Activated CD4-positive, alpha-beta T cell treated with anti-CD3 and anti-CD28 coated beads for 36 hours (primary cell): ENCODE data around the gene MTCL1. TPM values are rescaled to one million over a fixed set of nuclear protein-coding genes. Genes with fewer than 3 reads are reported as not detected.

ENCODE experiments used
- ATAC-seq: fragments of 200-7000 bp; cut with Tn5 transposase; one replicate; pipeline ENCODE4 v1.10.0; 2021; ENCODE audit warnings: mild to moderate bottlenecking, moderate library complexity
- CTCF ChIA-PET: fragments of 350-600 bp; sonication (Branson Sonifier 250); formaldehyde crosslinking; loops from one replicate; lab custom pipeline; 2021; ENCODE audit warnings: antibody characterized with exemption; lab: Charles Lee
- POLR2A ChIA-PET: fragments of 350-600 bp; sonication (Branson Sonifier 250); formaldehyde crosslinking; loops from one replicate; lab custom pipeline; 2021; ENCODE audit warnings: antibody characterized with exemption, inconsistent platforms; lab: Charles Lee
- DNase-seq: peaks from one replicate; pipeline ENCODE4 v3.0.0-alpha.2; 2020
- H3K27ac Mint-ChIP-seq: one replicate; pipeline ENCODE4 v1.8.0; 2021; ENCODE audit warnings: mixed read lengths
- H3K27me3 Mint-ChIP-seq: one replicate; pipeline ENCODE4 v1.8.0; 2021; ENCODE audit warnings: mixed read lengths
- H3K36me3 Mint-ChIP-seq: one replicate; pipeline ENCODE4 v1.8.0; 2021; ENCODE audit warnings: low read depth, mixed read lengths
- H3K4me1 Mint-ChIP-seq: one replicate; pipeline ENCODE4 v1.8.0; 2021; ENCODE audit warnings: mixed read lengths
- H3K4me3 Mint-ChIP-seq: one replicate; pipeline ENCODE4 v1.8.0; 2021; ENCODE audit warnings: mild to moderate bottlenecking, moderate library complexity, mixed read lengths
- H3K9me3 Mint-ChIP-seq: one replicate; pipeline ENCODE4 v1.8.0; 2021; ENCODE audit warnings: low read depth, mixed read lengths
- intact Hi-C, 2 experiments: fragments of 100-400 bp; cut with DNase I in 1 of 2; cut with micrococcal nuclease in 1 of 2; formaldehyde crosslinking; loops; one replicate each; pipeline versions ENCODE4 v1.14.2 to v1.15.1; 2022 to 2024; cut with DNase I, micrococcal nuclease
- total RNA-seq, 2 experiments: library from RNA; stranded (reverse); gene quantifications; one replicate each; pipeline ENCODE4 v1.2.3, GENCODE V29; 2021

Gene MTCL1
- total RNA-seq, 2 experiments from 2014 or later, result 0.14 to 0.35 TPM

GRCh38 chr18:8820396-8821082, 115.2 kb downstream of the MTCL1 start:
- H3K9me3 Mint-ChIP-seq, result no peaks in the 10 kb centered on the region
- CTCF ChIA-PET, result no interaction called here
- H3K27me3 Mint-ChIP-seq, result no peaks in the 10 kb centered on the region

GRCh38 chr18:8821083-8821465, 115.7 kb downstream of the MTCL1 start:
- ATAC-seq, result no peak

More at GRCh38 chr18:8820396-8821082, 115.2 kb downstream of the MTCL1 start:
- ATAC-seq, result no peak
- no peaks in the 10 kb centered on the region for H3K36me3 Mint-ChIP-seq
- no peak overlapping the region for H3K4me3 Mint-ChIP-seq
- DNase-seq, result no peak
- H3K4me1 Mint-ChIP-seq, result peaks cover 3% of the 10 kb centered on the region
- POLR2A ChIA-PET, result no interaction called here
- H3K27ac Mint-ChIP-seq, result no peak overlapping the region
- intact Hi-C loops, result no loop called here

GRCh38 chr18:8821531-8821930, 116.2 kb downstream of the MTCL1 start:
- Mint-ChIP-seq H3K9me3 (no peaks in the 10 kb centered on the region), H3K36me3 (no peaks in the 10 kb centered on the region), H3K27me3 (no peaks in the 10 kb centered on the region), H3K4me1 (peaks cover 3% of the 10 kb centered on the region), H3K27ac (no peak overlapping the region), H3K4me3 (no peak overlapping the region)
- CTCF ChIA-PET, result interaction anchor here (0.8 kb wide), 1 partner anchor 9 kb away, joined by 3 read pairs; no protein-coding TSS in a partner anchor
- no peak for ATAC-seq
- intact Hi-C loops, result no loop called here
- no peak for DNase-seq
- POLR2A ChIA-PET, result no interaction called here

More at GRCh38 chr18:8821083-8821465, 115.7 kb downstream of the MTCL1 start:
- Mint-ChIP-seq H3K27ac (no peak overlapping the region), H3K4me3 (no peak overlapping the region), H3K36me3 (no peaks in the 10 kb centered on the region), H3K4me1 (peaks cover 3% of the 10 kb centered on the region), H3K27me3 (no peaks in the 10 kb centered on the region), H3K9me3 (no peaks in the 10 kb centered on the region)
- CTCF ChIA-PET, result no interaction called here
- intact Hi-C loops, result no loop called here
- DNase-seq, result no peak
- POLR2A ChIA-PET, result no interaction called here

GRCh38 chr18:8822643-8823042, 117.3 kb downstream of the MTCL1 start:
- Mint-ChIP-seq H3K9me3 (no peaks in the 10 kb centered on the region), H3K4me1 (peaks cover 3% of the 10 kb centered on the region), H3K4me3 (no peak overlapping the region), H3K36me3 (no peaks in the 10 kb centered on the region), H3K27me3 (no peaks in the 10 kb centered on the region), H3K27ac (no peak overlapping the region)
- DNase-seq (no peak), ATAC-seq (no peak)
- ChIA-PET POLR2A (no interaction called here), CTCF (no interaction called here)
- intact Hi-C loops, result no loop called here

- CTCF ChIA-PET, result no interaction called here
- POLR2A ChIA-PET, result no interaction called here
- Mint-ChIP-seq H3K4me1 (peaks cover 3% of the 10 kb centered on the region), H3K27ac (no peak overlapping the region), H3K4me3 (no peak overlapping the region), H3K36me3 (no peaks in the 10 kb centered on the region), H3K27me3 (no peaks in the 10 kb centered on the region), H3K9me3 (no peaks in the 10 kb centered on the region)
- ATAC-seq (no peak), DNase-seq (no peak)
- intact Hi-C loops, result no loop called here
These were observed 118.2 kb downstream of the MTCL1 start for GRCh38 chr18:8823530-8823929.

- peaks cover 3% of the 10 kb centered on the region for H3K4me1 Mint-ChIP-seq
- ATAC-seq (no peak), DNase-seq (no peak)
- no peaks in the 10 kb centered on the region for H3K36me3 Mint-ChIP-seq
- POLR2A ChIA-PET, result no interaction called here
- no peak overlapping the region for H3K4me3 Mint-ChIP-seq
- H3K27me3 Mint-ChIP-seq, result no peaks in the 10 kb centered on the region
- intact Hi-C loops, result no loop called here
- no peaks in the 10 kb centered on the region for H3K9me3 Mint-ChIP-seq
- no peak overlapping the region for H3K27ac Mint-ChIP-seq
- CTCF ChIA-PET, result interaction anchor here (0.5 kb wide), 1 partner anchor 348 kb away, joined by 3 read pairs; no protein-coding TSS in a partner anchor
These were observed 119.5 kb downstream of the MTCL1 start for GRCh38 chr18:8824846-8825245.

GRCh38 chr18:8825273-8825672, 119.9 kb downstream of the MTCL1 start:
- POLR2A ChIA-PET, result no interaction called here
- Mint-ChIP-seq H3K9me3 (no peaks in the 10 kb centered on the region), H3K4me3 (no peak overlapping the region), H3K4me1 (peaks cover 3% of the 10 kb centered on the region), H3K36me3 (no peaks in the 10 kb centered on the region), H3K27ac (no peak overlapping the region), H3K27me3 (no peaks in the 10 kb centered on the region)
- intact Hi-C loops, result no loop called here
- CTCF ChIA-PET, result no interaction called here
- no peak for DNase-seq
- no peak for ATAC-seq

- no peaks in the 10 kb centered on the region for H3K27me3 Mint-ChIP-seq
- intact Hi-C loops, result no loop called here
- ChIA-PET POLR2A (no interaction called here), CTCF (interaction anchor here (0.6 kb wide), 2 partner anchors 26 to 123 kb away, joined by 3 read pairs; no protein-coding TSS in a partner anchor)
- no peak for ATAC-seq
- H3K9me3 Mint-ChIP-seq, result no peaks in the 10 kb centered on the region
- peaks cover 1% of the 10 kb centered on the region for H3K4me1 Mint-ChIP-seq
- no peak overlapping the region for H3K4me3 Mint-ChIP-seq
- H3K36me3 Mint-ChIP-seq, result no peaks in the 10 kb centered on the region
- DNase-seq, result no peak
- H3K27ac Mint-ChIP-seq, result no peak overlapping the region
These were observed 120.5 kb downstream of the MTCL1 start for GRCh38 chr18:8825729-8826375.

GRCh38 chr18:8826514-8826913, 121.2 kb downstream of the MTCL1 start:
- Mint-ChIP-seq H3K4me1 (no peaks in the 10 kb centered on the region), H3K4me3 (no peak overlapping the region), H3K27ac (no peak overlapping the region), H3K9me3 (no peaks in the 10 kb centered on the region), H3K36me3 (no peaks in the 10 kb centered on the region), H3K27me3 (no peaks in the 10 kb centered on the region)
- CTCF ChIA-PET, result interaction anchor here (0.6 kb wide), 1 partner anchor 124 kb away, joined by 3 read pairs; no protein-coding TSS in a partner anchor
- DNase-seq, result no peak
- ATAC-seq, result no peak
- intact Hi-C loops, result no loop called here
- POLR2A ChIA-PET, result no interaction called here

- DNase-seq (no peak), ATAC-seq (no peak)
- Mint-ChIP-seq H3K9me3 (no peaks in the 10 kb centered on the region), H3K4me1 (no peaks in the 10 kb centered on the region), H3K36me3 (no peaks in the 10 kb centered on the region), H3K27me3 (no peaks in the 10 kb centered on the region), H3K4me3 (no peak overlapping the region), H3K27ac (no peak overlapping the region)
- CTCF ChIA-PET, result no interaction called here
- intact Hi-C loops, result no loop called here
- POLR2A ChIA-PET, result no interaction called here
These were observed 121.6 kb downstream of the MTCL1 start for GRCh38 chr18:8826971-8827370.

GRCh38 chr18:8828300-8828699, 122.9 kb downstream of the MTCL1 start:
- ChIA-PET CTCF (no interaction called here), POLR2A (no interaction called here)
- no peak for ATAC-seq
- intact Hi-C loops, result no loop called here
- Mint-ChIP-seq H3K36me3 (no peaks in the 10 kb centered on the region), H3K9me3 (no peaks in the 10 kb centered on the region), H3K27ac (no peak overlapping the region), H3K4me1 (no peaks in the 10 kb centered on the region), H3K4me3 (no peak overlapping the region), H3K27me3 (no peaks in the 10 kb centered on the region)
- no peak for DNase-seq

GRCh38 chr18:8828798-8829197, 123.4 kb downstream of the MTCL1 start:
- POLR2A ChIA-PET, result no interaction called here
- H3K27me3 Mint-ChIP-seq, result no peaks in the 10 kb centered on the region

More at GRCh38 chr18:8828798-8829197, 123.4 kb downstream of the MTCL1 start:
- intact Hi-C loops, result no loop called here
- no peak overlapping the region for H3K4me3 Mint-ChIP-seq
- DNase-seq, result no peak
- H3K4me1 Mint-ChIP-seq, result no peaks in the 10 kb centered on the region
- H3K9me3 Mint-ChIP-seq, result no peaks in the 10 kb centered on the region
- CTCF ChIA-PET, result no interaction called here
- ATAC-seq, result no peak
- no peaks in the 10 kb centered on the region for H3K36me3 Mint-ChIP-seq
- H3K27ac Mint-ChIP-seq, result no peak overlapping the region
